HG02610 (cell line): Measurements from ENCODE around the gene KCP.

Source experiments
- ATAC-seq: cut with Tn5 transposase; IDR thresholded peaks from one replicate; pipeline ENCODE4 v1.9.1; 2021; ENCODE audit warnings: mild to moderate bottlenecking, moderate library complexity; ENCODE audit not compliant: unreplicated experiment

KCP gene

GRCh38 chr7:128860158-128861073 lies 50.1 kb downstream of the KCP start:
- no peak for ATAC-seq

GRCh38 chr7:128859232-128860157 lies 51.0 kb downstream of the KCP start:
- ATAC-seq, result no peak

GRCh38 chr7:128858380-128859231 lies 51.9 kb downstream of the KCP start:
- ATAC-seq, result no peak

- ATAC-seq, result no peak
Measured at GRCh38 chr7:128856001-128856718, 54.3 kb downstream of the KCP start.

GRCh38 chr7:128855559-128855958 lies 55.0 kb downstream of the KCP start:
- ATAC-seq, result no peak

DNA sequence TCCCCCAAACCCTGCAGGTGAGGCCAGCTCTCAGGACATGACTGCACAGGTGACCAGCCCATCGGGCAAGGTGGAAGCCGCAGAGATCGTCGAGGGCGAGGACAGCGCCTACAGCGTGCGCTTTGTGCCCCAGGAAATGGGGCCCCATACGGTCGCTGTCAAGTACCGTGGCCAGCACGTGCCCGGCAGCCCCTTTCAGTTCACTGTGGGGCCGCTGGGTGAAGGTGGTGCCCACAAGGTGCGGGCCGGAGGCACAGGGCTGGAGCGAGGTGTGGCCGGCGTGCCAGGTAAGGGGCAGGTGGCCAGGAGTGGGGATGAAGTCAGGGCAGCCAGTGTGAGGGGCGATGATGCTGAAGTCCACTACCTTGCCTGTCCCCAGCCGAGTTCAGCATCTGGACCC lies 56.1 kb downstream of the KCP start:
- ATAC-seq, result no peak

DNA sequence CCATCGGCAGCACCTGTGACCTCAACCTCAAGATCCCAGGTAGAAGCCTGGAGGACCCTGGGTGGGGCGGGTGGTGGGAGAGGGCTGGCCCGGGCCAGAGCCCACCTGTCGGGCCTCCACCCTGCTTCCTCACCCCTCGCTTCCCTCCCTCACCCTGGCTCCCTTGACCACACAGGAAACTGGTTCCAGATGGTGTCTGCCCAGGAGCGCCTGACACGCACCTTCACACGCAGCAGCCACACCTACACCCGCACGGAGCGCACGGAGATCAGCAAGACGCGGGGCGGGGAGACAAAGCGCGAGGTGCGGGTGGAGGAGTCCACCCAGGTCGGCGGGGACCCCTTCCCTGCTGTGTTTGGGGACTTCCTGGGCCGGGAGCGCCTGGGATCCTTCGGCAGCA lies 56.7 kb downstream of the KCP start:
- no peak for ATAC-seq

DNA sequence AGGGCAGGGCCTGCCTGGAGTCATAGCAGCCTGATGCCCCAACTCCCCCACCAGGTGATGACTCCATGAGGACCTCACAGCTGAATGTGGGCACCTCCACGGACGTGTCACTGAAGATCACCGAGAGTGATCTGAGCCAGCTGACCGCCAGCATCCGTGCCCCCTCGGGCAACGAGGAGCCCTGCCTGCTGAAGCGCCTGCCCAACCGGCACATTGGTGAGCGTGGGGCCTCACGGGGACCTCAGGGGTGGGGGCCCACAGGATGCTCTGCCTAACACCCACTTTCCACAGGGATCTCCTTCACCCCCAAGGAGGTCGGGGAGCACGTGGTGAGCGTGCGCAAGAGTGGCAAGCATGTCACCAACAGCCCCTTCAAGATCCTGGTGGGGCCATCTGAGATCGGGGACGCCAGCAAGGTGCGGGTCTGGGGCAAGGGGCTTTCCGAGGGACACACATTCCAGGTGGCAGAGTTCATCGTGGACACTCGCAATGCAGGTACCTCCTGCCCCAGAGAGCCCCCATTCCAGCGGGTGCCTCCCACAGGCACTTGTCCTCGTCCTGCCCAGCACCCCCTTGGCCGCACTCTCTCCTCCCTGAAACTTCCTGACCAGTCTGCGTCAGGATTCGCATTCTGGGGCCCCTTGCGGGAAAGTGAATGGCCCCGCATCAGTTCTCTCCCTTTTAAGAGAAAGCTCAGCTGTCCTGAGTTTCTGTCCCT lies 57.8 kb downstream of the KCP start:
- ATAC-seq, result no peak

- no peak for ATAC-seq
Measured at GRCh38 chr7:128849804-128850490, 60.6 kb downstream of the KCP start.

DNA sequence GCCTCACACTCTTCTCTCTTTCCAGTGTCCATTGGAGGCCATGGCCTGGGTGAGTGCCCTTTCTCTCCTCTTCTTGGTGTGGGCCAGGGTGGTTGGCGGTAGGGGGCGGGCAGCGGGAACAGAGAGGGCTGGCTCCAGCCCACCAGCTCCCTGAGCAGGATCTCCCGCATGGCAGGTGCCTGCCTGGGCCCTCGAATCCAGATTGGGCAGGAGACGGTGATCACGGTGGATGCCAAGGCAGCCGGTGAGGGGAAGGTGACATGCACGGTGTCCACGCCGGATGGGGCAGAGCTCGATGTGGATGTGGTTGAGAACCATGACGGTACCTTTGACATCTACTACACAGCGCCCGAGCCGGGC lies 61.4 kb downstream of the KCP start:
- ATAC-seq, result no peak

- no peak for ATAC-seq
Measured at GRCh38 chr7:128848289-128849155, 62.0 kb downstream of the KCP start.

GRCh38 chr7:128847721-128848211 lies 62.7 kb downstream of the KCP start:
- ATAC-seq, result no peak

GRCh38 chr7:128846781-128847444 lies 63.6 kb downstream of the KCP start:
- ATAC-seq, result no peak

DNA sequence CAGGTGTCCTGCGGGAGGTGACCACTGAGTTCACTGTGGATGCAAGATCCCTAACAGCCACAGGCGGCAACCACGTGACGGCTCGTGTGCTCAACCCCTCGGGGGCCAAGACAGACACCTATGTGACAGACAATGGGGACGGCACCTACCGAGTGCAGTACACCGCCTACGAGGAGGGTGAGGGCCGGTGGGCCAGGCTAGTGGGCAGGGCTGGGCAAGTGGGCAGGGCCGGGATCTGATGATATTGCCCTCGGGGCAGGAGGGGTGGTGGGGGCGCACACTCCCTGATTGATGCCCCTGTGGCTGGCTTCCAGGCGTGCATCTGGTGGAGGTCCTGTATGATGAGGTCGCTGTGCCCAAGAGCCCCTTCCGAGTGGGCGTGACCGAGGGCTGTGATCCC lies 64.5 kb downstream of the KCP start:
- ATAC-seq, result no peak

GRCh38 chr7:128845475-128845874 lies 65.0 kb downstream of the KCP start:
- no peak for ATAC-seq

DNA sequence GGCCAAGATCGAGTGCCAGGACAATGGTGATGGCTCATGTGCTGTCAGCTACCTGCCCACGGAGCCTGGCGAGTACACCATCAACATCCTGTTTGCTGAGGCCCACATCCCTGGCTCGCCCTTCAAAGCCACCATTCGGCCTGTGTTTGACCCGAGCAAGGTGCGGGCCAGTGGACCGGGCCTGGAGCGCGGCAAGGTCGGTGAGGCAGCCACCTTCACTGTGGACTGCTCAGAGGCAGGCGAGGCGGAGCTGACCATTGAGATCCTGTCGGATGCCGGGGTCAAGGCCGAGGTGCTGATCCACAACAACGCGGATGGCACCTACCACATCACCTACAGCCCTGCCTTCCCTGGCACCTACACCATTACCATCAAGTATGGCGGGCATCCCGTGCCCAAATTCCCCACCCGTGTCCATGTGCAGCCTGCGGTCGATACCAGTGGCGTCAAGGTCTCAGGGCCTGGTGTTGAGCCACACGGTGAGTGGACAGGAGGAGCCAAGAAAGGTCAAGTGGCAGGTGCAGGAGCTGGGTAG lies 65.7 kb downstream of the KCP start:
- no peak for ATAC-seq
